PFSK-1 (cell line): Measurements from ENCODE around the gene MT1G.

Source experiments
- POLR2AphosphoS5 ChIP-seq: IDR thresholded peaks from 2 replicates; pipeline ENCODE4 v1.6.1; 2012; ENCODE audit warnings: low read depth, mild to moderate bottlenecking, control low read depth, low read length, moderate library complexity
- REST ChIP-seq, 2 experiments: IDR thresholded peaks; 2 replicates each; pipeline versions ENCODE4 v1.6.1 to v1.8.0; 2011 to 2012; ENCODE audit warnings: low read depth in 2 of 2, low read length in 2 of 2, control low read depth in 1 of 2, inconsistent platforms in 1 of 2, mild to moderate bottlenecking in 1 of 2, moderate library complexity in 1 of 2; ENCODE audit not compliant: insufficient read depth in 1 of 2

- no peak for TF ChIP-seq POLR2AphosphoS5
- no peak for TF ChIP-seq REST (IDR thresholded peaks at IDR 0.05; ENCODE audit: insufficient read depth in 1 of 2, low read depth in 2 of 2, low read length in 2 of 2)
Measured at GRCh38 chr16:56688762-56689161, 20.9 kb upstream of the MT1G start.
